NCI-H146 treated with DMSO at 0.1 percent for 48 hours (cell line): ENCODE data around the gene PRPH.
"Not testable (repeated sequence)": the region's sequence is repeated elsewhere in the genome, so short reads cannot be mapped to it uniquely, and the experiment has no call there.

Source experiments
- DNase-seq: peaks from one replicate; lab custom pipeline; 2025; ENCODE audit not compliant: unreplicated experiment; lab: John Stamatoyannopoulos, UW

PRPH gene

DNA sequence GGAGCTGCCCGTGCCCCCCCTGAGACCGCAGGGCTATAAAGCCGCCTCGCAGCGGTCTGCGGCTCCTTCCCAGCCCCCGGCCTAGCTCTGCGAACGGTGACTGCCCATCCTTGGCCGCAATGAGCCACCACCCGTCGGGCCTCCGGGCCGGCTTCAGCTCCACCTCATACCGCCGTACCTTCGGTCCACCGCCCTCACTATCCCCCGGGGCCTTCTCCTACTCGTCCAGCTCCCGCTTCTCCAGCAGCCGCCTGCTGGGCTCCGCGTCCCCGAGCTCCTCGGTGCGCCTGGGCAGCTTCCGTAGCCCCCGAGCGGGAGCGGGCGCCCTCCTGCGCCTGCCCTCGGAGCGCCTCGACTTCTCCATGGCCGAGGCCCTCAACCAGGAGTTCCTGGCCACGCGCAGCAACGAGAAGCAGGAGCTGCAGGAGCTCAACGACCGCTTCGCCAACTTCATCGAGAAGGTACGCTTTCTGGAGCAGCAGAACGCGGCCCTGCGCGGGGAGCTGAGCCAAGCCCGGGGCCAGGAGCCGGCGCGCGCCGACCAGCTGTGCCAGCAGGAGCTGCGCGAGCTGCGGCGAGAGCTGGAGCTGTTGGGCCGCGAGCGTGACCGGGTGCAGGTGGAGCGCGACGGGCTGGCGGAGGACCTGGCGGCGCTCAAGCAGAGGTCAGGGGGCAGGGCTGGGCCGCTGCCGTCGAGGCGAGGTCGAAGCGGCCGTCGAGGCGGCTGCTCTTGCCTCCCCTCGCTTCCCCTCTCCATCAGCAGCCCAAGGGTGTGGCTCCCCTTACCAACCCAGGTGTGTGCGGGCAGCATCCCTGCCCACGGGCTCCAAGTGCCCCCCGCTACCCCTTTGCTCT is at the start of gene PRPH:
PRPH (plus strand) TSS at position 66 of the 855 bp plus-strand sequence; CDS start at position 120, 54 bp downstream.
- no peak for DNase-seq

DNA sequence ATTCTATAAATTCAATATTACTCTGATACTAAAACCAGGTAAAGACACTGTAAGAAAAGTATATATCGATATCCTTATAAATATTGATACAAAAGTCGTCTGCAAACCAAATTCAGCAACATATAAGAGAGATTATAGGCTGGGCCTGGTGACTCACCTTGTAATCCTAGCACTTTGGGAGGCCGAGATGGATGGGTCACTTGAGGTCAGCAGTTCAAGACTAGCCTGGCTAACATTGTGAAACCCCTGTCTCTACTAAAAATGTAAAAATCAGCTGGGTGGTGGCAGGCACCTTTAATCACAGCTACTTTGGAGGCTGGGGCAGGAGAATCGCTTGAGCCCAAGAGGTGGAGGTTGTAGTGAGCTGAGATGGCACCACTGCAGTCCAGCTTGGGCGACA is 43.6 kb upstream of the PRPH start:
- no peak for DNase-seq

DNA sequence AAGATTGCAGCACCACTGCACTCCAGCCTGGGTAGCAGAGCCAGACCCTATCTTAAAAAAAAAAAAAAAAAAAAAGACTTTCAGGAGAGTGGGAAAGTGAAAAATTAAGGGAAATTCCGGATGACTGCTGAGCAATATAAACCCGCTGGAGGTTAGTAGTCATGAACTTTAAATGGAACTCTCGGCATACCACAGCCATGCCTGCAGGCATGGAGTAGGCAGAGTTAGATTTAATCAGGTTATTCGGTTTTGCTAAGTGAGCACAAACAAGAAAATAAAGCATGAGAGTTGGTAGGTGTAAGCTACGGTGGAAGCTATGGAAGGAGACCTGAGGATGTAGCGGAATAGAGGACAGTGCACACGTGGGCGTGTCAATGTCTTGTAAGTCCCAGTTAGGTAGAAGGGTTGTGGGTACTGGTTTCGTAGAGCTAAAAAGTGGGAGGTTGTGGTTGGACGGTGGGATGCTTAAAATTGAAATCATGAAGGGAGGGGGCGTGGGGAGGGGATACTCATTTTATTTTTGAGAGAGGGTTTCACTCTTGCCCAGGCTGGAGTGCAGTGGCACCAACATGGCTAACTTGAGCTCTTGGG is 41.8 kb upstream of the PRPH start:
- no peak for DNase-seq

DNA sequence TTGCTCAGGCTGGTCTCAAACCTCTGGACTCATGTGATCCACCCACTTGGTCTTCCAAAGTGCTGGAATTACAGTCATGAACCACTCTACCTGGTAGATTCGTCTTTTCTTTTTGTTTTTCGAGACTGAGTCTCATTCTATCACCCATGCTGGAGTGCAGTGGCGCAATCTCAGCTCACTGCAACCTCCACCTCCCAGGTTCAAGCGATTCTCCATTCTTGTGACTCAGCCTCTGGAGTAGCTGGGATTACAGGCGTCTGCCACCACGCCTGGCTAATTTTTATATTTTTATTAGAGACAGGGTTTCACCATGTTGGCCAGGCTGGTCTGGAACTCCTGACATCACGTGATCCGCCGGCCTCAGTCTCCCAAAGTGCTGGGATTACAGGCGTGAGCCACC is 39.5 kb upstream of the PRPH start:
- not testable (repeated sequence) for DNase-seq

DNA sequence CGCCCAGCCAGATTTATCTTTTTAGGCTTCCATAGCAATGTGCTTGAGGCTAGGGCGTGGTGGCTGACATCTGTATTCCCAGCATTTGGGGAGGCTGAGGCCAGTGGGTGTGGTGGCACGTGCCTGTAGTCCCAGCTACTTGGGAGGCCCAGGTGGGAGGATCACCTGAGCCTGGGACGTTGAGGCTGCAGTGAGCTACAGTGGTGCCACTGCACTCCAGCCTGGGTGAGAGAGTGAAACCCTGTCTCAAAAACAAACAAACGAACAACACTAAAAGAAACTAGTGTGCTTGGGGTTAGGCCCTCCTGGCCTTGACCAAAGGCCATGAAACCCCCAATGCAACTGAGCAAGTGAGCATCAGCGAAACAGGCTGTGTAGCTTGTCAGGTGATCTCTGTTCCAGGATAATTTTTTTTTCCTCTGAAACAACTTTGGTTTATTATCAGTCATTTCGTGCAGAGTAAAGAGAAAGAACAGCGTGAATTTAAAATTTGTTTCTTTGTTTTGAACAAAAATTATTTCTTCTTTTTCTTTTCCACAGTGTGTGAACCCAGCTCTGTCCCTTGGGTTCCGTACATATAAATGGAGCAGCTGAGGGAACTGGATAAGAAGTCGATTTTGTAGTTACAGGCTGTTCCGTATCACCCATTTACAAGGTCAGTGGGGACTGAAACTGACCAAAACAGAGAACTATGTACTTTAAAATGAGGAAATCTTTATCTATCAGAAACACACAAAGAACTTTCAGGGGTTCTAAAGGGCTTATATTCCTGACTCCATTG is 38.9 kb upstream of the PRPH start:
- DNase-seq: no peak

DNA sequence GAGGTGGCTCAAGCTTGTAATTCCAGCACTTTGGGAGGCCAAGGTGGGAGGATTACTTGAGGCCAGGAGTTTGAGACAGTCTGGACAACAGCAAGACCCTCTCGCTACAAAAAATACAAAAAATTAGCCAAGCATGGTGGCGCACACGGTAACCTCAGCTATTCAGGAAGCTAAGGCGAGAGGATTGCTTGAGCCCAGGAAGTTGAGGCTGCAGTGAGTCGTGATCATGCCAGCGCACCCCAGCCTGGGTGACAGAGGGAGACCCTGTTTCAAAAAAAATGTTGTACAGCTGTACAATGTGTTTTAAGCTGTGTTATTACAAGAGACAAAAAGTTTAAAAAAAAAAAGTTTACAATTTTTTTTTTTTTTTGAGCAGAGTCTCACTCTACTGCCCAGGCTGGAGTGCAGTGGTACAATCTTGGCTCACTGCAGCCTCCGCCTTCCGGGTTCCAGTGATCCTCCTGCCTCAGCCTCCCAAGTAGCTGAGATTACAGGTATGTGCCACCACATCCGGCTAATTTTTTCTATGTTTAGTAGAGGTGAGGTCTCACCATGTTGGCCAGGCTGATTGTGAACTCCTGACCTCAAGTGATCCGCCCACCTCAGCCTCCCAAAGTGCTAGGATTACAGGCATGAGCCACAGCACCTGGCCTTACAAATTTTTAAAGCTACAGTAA is 37.3 kb upstream of the PRPH start:
- DNase-seq: not testable (repeated sequence)

DNA sequence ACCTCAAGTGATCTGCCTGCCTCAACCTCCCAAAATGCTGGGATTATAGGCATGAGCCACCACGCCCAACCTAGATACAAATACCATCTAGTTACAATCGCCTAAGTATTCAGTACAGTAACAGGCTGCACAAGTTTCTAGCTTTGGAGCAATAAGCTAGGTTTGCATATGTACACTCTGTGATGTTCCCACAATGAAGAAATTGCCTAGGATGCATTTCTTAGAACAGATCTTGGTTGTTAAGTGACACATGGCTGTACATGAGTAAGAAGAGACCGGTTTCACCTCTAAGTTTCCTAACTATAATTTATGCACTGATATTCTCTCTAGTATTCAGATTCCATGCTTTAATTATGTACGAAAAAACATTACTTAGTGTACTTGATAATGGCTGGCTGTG is 35.5 kb upstream of the PRPH start:
- DNase-seq: no peak

DNA sequence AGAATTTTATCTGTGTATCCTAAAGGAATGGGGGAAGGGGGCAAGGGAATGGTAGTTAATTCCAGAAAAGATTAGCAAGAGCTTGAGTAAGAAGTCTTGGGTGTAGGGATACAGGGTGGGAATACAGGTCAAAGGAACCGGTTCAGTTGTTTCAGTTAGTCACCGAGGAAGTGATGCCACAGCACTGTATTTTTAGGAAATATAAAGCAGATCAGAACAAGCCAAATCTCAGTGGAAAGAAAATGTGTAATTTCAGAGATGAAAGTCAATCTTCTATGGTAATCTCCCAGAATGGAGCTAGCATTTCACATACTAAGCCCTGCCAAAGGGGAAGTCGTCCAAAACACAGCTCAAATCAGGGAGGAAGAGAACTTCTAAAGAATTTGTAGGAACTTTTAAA is 34.8 kb upstream of the PRPH start:
- DNase-seq: no peak

DNA sequence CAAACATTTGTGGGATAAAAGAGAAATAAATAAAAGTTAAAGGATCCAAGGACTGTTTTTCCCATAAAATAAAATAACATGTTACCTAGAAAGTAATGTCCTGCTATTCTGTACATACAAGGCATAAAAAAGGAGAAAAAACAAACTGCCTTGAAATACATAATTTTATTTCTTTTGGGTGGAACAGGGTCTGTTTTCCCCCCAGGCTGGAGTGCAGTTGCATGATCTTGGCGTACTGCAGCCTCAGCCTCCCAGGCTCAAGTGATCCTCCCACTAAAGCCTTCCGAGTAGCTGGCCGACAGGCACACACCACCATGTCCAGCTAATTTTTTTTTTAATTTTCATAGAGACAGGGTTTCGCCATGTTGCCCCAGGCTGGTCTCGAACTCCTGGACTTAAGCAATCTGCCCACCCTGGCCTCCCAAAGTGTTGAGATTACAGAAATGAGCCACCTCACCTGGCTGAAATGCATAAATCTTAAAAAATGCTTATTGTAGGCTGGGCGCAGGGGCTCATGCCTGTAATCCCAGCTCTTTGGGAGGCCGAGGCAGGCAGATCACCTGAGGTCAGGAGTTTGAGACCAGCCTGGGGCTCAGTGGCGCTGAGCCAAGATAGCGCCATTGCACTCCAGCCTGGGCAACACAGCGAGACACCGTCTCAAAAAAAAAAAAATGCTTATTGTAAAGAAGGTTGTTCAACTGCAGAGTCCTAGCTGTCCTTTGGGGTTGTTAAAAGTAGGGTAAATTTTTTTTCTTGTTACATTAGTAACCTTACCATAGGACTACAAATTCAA is 34.2 kb upstream of the PRPH start:
- no peak for DNase-seq

DNA sequence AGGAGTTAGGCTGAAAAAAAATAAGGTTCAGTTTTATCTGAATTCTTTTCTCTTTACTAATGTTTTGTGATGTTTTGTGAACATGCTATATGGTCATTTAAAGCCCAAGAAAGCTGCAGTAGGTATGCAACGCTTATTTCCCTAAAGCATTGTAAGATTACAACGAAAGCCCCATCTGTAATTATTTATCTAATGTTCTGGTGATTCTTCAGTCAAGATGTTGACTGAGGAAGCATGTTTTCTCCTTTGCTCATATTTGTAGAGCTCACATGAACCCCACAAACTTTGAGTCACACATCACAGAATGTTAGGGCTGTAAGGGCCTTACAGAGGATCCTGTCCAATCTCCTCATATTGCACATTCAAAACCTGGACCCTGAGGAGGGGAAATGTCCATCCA is 33.2 kb upstream of the PRPH start:
- no peak for DNase-seq

DNA sequence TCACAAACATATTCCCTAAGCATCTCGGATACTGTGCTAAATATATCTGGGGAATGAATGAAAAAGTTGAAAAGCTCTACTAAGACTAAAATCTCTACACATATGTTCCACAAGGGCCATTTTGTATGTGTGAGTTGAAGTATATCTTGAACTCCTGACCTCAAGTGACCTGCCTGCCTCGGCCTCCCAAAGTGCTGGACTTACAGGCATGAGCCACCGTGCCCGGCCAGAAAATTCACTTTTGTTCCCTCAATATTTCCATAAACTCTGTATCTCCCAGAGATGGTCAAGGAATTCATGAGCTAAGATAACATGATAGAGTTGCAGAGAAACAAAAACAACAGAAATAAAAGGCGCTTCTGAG is 31.6 kb upstream of the PRPH start:
- DNase-seq: no peak

DNA sequence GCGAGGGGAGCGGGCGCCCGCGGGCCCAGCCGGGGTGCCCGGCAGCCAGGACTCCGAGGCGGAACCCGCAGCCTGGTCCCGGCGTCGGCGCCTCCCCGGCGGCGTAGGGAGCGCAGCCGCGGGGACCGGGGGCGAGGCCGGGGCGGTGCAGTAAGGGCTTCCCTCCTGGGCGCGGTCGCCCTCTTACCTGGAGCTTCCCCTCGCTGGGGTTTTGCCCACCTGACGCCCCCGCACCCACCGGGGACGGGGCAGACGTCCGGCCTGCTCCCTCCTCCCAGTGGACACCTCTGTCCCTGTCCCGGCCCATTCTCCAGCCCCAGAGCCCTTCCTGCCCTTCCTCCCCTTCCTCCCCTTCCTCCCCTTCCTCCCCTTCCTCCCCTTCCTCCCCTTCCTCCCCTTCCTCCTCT is 30.5 kb upstream of the PRPH start:
- no peak for DNase-seq

DNA sequence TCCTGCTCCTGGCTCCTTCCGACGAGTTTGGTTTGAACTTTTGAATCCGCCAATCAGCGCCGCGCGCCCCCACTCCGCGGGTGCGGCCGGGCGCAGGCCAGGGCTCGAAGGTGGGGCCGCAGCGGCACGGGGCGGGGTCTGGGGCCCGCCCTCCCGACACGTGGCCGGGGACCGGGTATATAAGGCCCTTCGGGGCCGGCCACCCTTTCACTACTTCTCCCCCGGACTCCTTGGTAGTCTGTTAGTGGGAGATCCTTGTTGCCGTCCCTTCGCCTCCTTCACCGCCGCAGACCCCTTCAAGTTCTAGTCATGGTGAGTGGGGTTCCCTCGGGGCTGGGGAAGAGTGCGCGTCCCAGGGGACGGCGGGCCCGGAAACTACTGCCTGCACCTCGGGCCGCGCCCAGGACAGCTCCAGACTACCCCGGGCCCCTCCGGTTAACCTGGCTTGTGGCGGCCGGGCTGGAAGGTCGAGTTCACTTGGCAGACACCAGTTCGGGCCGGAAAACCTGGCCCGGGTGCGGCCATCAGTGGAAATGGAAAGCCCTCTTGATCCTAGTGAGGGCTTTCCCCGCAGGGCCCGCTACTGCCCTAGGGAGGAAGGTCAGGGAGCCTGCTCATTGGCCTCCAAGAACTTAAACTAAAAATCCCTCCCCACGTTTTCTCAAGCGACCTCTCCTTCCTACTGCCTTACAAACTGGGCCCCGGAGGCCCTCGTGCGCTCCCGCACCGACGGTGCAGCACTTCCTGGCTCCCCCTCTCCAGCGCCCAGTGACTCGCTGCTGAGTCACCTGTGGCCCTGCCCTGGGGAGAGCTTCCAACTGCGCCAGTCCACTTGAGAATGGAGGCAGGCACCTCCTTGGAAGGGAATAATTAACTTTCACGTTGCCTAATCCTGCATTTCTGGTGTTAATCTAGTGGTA is 29.8 kb upstream of the PRPH start, which contains the start of gene TUBA1C:
TUBA1C (plus strand) TSS at position 210 of the 920 bp plus-strand sequence; CDS start at position 310, 100 bp downstream.
- peak; percentile 89 for DNase-seq

DNA sequence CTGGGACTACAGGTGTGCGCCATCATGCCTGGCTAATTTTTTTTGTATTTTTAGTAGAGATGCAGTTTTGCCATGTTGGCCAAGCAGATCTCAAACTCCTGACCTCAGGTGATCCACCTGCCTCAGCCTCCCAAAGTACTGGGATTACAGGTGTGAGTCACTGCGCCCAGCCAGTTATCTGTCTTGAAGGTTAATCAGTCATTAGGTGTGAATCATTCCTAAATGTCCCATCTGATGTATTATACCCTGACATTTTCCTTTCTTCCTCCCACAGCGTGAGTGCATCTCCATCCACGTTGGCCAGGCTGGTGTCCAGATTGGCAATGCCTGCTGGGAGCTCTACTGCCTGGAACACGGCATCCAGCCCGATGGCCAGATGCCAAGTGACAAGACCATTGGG is 25.8 kb upstream of the PRPH start:
- DNase-seq: not testable (repeated sequence)

DNA sequence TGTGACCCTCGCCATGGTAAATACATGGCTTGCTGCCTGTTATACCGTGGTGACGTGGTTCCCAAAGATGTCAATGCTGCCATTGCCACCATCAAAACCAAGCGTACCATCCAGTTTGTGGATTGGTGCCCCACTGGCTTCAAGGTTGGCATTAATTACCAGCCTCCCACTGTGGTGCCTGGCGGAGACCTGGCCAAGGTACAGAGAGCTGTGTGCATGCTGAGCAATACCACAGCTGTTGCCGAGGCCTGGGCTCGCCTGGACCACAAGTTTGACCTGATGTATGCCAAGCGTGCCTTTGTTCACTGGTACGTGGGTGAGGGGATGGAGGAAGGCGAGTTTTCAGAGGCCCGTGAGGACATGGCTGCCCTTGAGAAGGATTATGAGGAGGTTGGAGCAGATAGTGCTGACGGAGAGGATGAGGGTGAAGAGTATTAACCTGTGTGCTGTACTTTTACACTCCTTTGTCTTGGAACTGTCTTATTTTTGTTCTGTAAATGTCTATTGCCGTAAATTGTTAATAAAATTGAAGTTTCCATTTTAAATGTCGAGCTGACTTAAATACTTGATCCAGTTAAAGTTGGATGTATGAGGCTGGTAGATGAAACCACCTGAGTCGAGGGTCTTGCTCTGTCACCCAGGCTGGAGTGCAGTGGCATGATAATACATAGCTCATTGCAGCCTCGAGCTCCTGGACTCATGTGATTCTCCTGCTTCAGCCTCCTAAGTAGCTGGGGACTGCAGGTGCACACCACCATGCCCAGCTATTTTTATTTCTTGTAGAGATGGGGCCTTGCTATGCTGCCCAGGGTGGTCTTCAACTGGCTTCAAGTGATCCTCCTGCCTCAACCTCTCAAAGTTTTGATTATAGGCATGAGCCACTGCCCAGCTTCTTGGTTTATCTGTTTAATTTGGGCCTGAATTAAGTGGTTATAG is 21.9 kb upstream of the PRPH start:
- DNase-seq: no peak

DNA sequence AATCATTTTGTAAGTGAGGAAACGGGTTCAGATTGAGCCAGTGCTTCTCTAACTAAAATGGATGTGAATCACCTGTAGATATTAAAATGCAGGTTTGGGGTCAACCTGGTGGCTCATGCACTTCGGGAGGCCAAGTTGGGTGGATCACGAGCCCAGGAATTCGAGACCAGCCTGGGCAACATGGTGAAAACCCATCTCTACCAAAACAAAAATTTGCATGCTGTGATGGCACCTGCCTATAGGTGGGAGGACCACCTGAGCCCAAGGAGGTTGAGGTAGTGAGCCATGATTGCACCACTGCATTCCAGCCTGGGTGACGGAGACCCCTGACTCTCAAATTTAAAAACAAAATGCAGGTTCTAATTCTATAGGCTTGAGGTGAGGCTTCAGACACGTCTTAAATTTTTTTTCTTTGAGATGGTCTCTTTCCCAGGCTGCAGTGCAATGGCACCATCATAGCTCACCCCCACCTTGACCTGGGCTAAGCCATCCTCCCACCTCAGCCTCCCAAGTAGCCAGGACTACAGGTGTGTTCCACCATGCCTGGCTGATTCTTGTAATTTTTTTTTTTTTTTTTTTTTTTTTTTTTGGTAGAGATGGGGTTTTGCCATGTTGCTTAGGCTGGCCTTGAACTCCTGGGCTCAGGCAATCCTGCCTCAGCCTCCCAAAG is 21.1 kb upstream of the PRPH start:
- no peak for DNase-seq

DNA sequence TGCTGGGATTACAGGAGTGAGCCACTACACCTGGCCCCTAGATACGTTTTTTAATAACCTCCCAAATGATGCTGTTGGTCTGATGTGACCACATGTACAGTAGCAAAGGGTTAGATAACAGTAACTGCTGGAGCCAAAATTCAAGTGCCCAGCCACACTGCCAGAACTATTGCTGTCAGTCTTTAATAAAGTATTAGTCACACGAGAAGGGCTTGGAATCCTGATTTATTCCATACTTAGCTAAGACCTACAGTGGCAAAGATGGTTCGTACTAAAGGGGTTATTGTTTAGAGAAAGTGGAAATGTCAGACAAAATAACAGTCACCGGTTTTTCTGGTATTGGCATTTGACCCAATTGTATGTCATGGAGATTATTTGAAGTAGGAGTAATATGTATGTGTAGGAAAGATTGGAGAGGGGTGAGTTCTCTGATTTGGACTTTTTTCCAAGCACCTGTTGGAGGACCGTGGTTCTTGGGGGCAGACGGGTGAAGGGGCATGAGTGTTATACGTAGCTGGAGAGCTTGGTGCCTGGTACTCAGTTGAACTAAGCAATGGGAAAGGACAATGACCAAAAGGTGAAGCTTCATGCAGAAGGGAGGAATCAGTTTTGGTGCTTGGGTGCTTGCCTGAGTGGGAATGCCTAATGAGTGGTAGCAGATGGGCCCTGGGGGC is 20.4 kb upstream of the PRPH start:
- no peak for DNase-seq
